GM19240 (cell line): ENCODE data around the gene CERT1.
"Not testable (repeated sequence)": the region's sequence is repeated elsewhere in the genome, so short reads cannot be mapped to it uniquely, and the experiment has no call there.

Experiments
- DNase-seq: peaks from one replicate; pipeline ENCODE4 v3.0.0; 2011; ENCODE audit warnings: low spot score; ENCODE audit not compliant: insufficient read length

Gene CERT1

GRCh38 chr5:75511435-75512382 lies at the start of gene CERT1, which contains the start of gene POLK:
Gene CERT1 (minus strand): TSS chr5:75511629. CDS start chr5:75511207, 422 bp downstream.
Gene POLK (plus strand): TSS chr5:75511891.
- DNase-seq = peak; percentile 43

- not testable (repeated sequence) for DNase-seq
Measured at GRCh38 chr5:75560655-75561054, 49.2 kb upstream of the CERT1 start.

GRCh38 chr5:75558981-75559632 lies 47.7 kb upstream of the CERT1 start:
- no peak for DNase-seq

- no peak for DNase-seq
Measured at GRCh38 chr5:75558221-75558620, 46.8 kb upstream of the CERT1 start.

GRCh38 chr5:75553358-75553757 lies 41.9 kb upstream of the CERT1 start:
- DNase-seq = no peak

- DNase-seq = no peak
Measured at GRCh38 chr5:75552764-75553163, 41.3 kb upstream of the CERT1 start.

GRCh38 chr5:75551471-75551870 lies 40.0 kb upstream of the CERT1 start:
- DNase-seq = no peak

GRCh38 chr5:75550597-75550996 lies 39.2 kb upstream of the CERT1 start:
- DNase-seq = no peak

GRCh38 chr5:75547812-75548211 lies 36.4 kb upstream of the CERT1 start:
- DNase-seq = no peak

GRCh38 chr5:75546830-75547229 lies 35.4 kb upstream of the CERT1 start:
- DNase-seq = no peak

GRCh38 chr5:75545131-75545530 lies 33.7 kb upstream of the CERT1 start:
- no peak for DNase-seq

- DNase-seq = no peak
Measured at GRCh38 chr5:75538211-75538610, 26.8 kb upstream of the CERT1 start.

- DNase-seq = no peak
Measured at GRCh38 chr5:75536694-75537360, 25.4 kb upstream of the CERT1 start.

- DNase-seq = no peak
Measured at GRCh38 chr5:75536147-75536546, 24.7 kb upstream of the CERT1 start.

GRCh38 chr5:75534734-75535133 lies 23.3 kb upstream of the CERT1 start:
- no peak for DNase-seq

GRCh38 chr5:75533716-75534115 lies 22.3 kb upstream of the CERT1 start:
- not testable (repeated sequence) for DNase-seq

GRCh38 chr5:75532190-75532589 lies 20.8 kb upstream of the CERT1 start:
- DNase-seq = no peak

- no peak for DNase-seq
Measured at GRCh38 chr5:75529185-75529584, 17.8 kb upstream of the CERT1 start.

GRCh38 chr5:75526070-75526469 lies 14.6 kb upstream of the CERT1 start:
- no peak for DNase-seq

- no peak for DNase-seq
Measured at GRCh38 chr5:75525344-75525743, 13.9 kb upstream of the CERT1 start.

- DNase-seq = no peak
Measured at GRCh38 chr5:75524591-75524990, 13.2 kb upstream of the CERT1 start.

- DNase-seq = no peak
Measured at GRCh38 chr5:75524071-75524470, 12.6 kb upstream of the CERT1 start.
